ENCODE data around the gene KIF1A. TPM values are rescaled to one million over a fixed set of nuclear protein-coding genes. Genes with fewer than 3 reads are reported as not detected.

KIF1A gene
- total and polyA plus RNA-seq, 2 donors (not counting 3 experiments of a cell fraction or from before 2014, with no cell fraction given) = 0.11 to 0.64 TPM

DNA sequence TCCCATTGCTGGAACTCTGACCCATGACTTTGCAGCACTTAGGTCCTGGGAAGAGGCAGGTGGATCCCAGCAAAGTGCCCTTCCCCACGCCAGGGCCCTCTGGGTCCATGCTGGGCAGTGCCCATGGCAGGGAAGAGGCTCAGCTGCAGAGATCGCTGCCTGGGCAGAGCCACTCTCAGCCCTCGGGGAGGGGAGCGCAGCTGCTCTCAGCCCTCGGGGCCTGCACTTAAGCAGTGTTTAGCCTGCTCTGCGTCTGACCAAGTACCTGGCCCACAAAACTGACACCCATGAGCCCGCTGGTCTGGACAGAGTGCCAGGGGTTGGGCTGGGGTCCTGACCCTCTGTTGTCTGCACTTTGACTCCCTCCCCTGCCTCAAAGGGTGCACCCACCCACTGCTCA lies 82.1 kb downstream of the KIF1A start:
- no peaks in the 10 kb centered on the region for H4K20me1 ChIP-seq (replicated peaks; ENCODE audit: control insufficient read depth, extremely low read depth, insufficient read depth, low read length)
- H3K9me1 ChIP-seq (replicated peaks; ENCODE audit: control insufficient read depth, extremely low read depth, insufficient read depth, low read length) = no peaks in the 10 kb centered on the region
- ChIA-PET POLR2A (no interaction called here), CTCF (no interaction called here)
- no peak overlapping the region for H3K4me2 ChIP-seq (ENCODE audit: insufficient read depth, low read length)
- no peaks in the 10 kb centered on the region for H3K79me2 ChIP-seq (ENCODE audit: control insufficient read depth, insufficient read depth, low read length)
- no peaks in the 10 kb centered on the region for H3K4me1 ChIP-seq (ENCODE audit: control insufficient read depth, extremely low read depth, insufficient read depth, low read length)
- H3K4me3 ChIP-seq (replicated peaks in 1 of 3; ENCODE audit: insufficient read depth in 1 of 3, low read depth in 1 of 3, low read length in 3 of 3) = no peak overlapping the region
- no peak overlapping the region for H3K9ac ChIP-seq (replicated peaks; ENCODE audit: extremely low read depth, insufficient read depth, low read length)
- DNase-seq (ENCODE audit: low read depth, low spot score) (no peak), FAIRE-seq (no peak)
- H3K27ac ChIP-seq (ENCODE audit: insufficient read depth, low read depth, low read length) = no peak overlapping the region
- dilution Hi-C loops (cut with MboI; ENCODE audit: extremely low pct_ligation_motif_present, low sequenced_read_pairs) = no loop called here
- H3K9me3 ChIP-seq (replicated peaks; ENCODE audit: control insufficient read depth, insufficient read depth, low read length) = no peaks in the 10 kb centered on the region
- no TSS peak for BruUV-seq (replicated peaks)
- no peaks in the 10 kb centered on the region for H3K27me3 ChIP-seq (ENCODE audit: control insufficient read depth in 2 of 2, insufficient read depth in 2 of 2, low read length in 2 of 2)
- intact Hi-C loops (cut with micrococcal nuclease) = no loop called here
- H2AFZ ChIP-seq (ENCODE audit: low read depth, low read length) = no peak overlapping the region
- no peaks in the 10 kb centered on the region for H3K36me3 ChIP-seq (ENCODE audit: control insufficient read depth in 2 of 2, extremely low read depth in 1 of 2, insufficient read depth in 2 of 2, low read length in 2 of 2)
- TF ChIP-seq POLR2A (IDR thresholded peaks at IDR 0.05; ENCODE audit: low read depth, low read length) = no peak
- TF ChIP-seq, protein P1, sequence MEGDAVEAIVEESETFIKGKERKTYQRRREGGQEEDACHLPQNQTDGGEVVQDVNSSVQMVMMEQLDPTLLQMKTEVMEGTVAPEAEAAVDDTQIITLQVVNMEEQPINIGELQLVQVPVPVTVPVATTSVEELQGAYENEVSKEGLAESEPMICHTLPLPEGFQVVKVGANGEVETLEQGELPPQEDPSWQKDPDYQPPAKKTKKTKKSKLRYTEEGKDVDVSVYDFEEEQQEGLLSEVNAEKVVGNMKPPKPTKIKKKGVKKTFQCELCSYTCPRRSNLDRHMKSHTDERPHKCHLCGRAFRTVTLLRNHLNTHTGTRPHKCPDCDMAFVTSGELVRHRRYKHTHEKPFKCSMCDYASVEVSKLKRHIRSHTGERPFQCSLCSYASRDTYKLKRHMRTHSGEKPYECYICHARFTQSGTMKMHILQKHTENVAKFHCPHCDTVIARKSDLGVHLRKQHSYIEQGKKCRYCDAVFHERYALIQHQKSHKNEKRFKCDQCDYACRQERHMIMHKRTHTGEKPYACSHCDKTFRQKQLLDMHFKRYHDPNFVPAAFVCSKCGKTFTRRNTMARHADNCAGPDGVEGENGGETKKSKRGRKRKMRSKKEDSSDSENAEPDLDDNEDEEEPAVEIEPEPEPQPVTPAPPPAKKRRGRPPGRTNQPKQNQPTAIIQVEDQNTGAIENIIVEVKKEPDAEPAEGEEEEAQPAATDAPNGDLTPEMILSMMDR (IDR thresholded peaks at IDR 0.05; ENCODE audit: extremely low read depth in 1 of 2, insufficient read depth in 1 of 2, low read depth in 1 of 2, low read length in 2 of 2) = no peak
- no peak for TF ChIP-seq POLR2AphosphoS5 (IDR thresholded peaks at IDR 0.05; ENCODE audit: insufficient read depth, low read depth, low read length)
- no peak for TF ChIP-seq EZH2 (IDR thresholded peaks at IDR 0.05; ENCODE audit: borderline replicate concordance, low read depth, low read length, severe bottlenecking)
- no peak for TF ChIP-seq MYC (IDR thresholded peaks at IDR 0.05; ENCODE audit: low read depth, low read length)
- no peak for TF ChIP-seq FOS (IDR thresholded peaks at IDR 0.05; ENCODE audit: borderline replicate concordance, insufficient read depth, low read length)
- TF ChIP-seq GATA2 (IDR thresholded peaks at IDR 0.05; ENCODE audit: insufficient read depth, insufficient read length, low read depth, low read length) = no peak
- TF ChIP-seq, protein P2, sequence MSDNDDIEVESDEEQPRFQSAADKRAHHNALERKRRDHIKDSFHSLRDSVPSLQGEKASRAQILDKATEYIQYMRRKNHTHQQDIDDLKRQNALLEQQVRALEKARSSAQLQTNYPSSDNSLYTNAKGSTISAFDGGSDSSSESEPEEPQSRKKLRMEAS (IDR thresholded peaks at IDR 0.05; ENCODE audit: insufficient read depth, insufficient read length) = no peak
- TF ChIP-seq JUN (IDR thresholded peaks at IDR 0.05; ENCODE audit: borderline replicate concordance, insufficient read depth, insufficient read length, low read depth) = no peak

Measured in endothelial cell of umbilical vein (primary cell).